Amniotic epithelial cell (primary cell): ENCODE data around the gene TMEM19.
"Not testable (repeated sequence)": the region's sequence is repeated elsewhere in the genome, so short reads cannot be mapped to it uniquely, and the experiment has no call there.

Experiments
- DNase-seq: peaks from one replicate; pipeline ENCODE4 v3.0.0-alpha.2; 2010; ENCODE audit warnings: low read depth

The TMEM19 gene

DNA sequence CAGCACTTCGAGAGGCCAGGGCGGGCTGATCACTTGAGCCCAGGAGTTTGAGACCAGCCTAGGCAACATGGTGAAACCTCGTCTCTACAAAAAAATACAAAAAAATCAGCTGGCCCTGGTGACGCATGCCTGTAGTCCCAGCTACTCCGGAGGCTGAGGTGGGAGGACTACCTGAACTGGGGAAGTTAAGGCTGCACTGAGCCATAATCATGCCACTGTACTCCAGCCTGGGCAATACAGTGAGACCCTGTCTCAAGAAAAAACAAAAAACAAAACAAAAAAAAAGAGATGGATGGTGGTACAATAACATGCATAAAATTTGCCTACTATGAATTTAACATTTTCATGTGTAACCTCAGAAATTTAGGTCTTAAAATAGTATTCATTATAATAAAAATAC is 19.6 kb upstream of the TMEM19 start:
- no peak for DNase-seq

DNA sequence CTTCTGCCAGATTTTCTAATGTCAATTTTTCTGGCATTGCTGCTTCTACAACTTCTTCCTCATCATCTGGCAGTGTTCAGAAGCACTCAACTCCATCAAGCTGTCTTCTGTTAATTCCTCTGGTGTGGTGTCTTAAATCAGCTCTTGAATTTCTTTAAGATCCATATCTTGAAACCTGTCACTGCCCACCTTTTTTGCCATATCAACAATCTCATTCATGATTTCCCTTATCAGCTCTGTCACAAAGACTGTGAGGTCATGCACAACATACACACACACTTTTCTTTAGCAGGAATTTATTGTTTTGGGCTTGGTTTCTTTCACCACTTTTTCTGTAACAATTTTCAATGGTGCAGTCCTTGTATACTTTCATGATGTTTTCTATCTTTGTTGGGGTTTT is 14.6 kb upstream of the TMEM19 start:
- no peak for DNase-seq

DNA sequence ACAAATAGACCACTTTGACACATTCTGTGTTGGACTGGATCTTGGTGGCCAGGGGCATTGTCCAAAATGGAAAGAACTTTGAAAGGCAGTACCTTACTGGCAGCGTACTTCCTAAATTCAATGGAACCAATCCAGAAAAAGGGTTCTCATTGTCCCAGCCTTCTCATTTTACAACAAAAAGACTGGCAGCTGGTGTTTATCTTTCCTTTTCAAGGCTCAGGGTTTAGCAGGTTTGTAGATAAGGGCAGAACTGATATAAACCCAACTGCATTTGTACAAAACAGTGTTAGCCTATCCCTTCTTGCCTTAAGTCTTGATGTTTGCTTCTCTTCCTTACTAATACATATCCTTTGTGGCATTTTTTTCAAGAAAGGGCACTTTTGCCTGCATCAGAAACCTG is 14.1 kb upstream of the TMEM19 start:
- no peak for DNase-seq

DNA sequence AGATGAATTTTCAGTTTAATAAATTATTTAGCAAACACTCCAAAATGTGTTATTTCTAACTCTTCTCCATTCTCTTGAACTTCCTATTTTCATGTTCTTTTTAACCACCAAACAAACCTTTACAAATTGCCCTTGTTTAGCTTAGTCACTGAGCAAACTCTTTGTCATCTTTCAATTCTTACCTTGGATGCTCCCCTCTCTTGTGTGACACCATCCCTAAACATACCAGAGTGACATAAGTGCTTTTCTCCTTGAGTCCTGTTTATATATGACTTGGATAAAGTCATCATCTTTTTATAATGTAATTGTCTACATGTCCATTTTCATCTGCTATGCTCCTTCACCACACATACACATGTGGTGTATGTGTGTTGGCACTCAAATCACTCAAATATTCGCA is 3.4 kb upstream of the TMEM19 start:
- no peak for DNase-seq

DNA sequence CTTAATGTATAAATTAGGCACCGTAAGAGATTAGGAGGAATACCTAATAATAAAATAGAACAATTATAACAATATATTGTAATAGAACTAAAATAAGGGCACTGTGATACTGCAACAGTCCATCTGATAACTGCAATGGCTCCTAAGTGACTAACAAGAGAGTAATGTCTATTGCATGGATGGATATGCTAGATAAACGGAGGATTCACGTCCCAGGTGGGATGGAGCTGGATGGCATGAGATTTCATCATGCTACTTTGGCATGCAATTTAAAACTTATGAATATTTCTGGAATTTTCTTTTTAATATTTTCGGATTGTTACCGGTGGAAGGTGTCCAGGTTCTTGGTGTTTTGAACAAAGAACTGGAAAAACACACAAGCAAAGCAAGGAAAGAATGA is 2.2 kb upstream of the TMEM19 start:
- DNase-seq, result no peak

DNA sequence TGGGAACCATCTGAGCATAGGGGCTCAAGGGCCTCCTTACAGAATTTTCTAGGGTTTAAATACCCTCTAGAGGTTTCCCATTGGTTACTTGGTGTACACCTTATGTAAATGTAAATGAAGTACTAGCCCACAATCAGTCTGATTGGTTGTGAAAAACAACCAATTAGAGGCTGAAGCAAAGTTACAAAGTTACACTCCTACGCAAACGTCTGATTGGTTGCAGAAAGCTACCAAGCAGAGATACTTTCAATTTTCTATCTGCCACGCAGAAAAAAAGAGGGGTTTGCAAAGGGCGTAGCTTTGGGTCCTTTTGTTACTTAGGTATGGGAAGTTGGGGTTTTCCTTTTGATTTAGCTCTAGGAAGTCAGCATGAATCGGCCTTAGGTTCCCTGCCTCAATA is 1.8 kb upstream of the TMEM19 start:
- DNase-seq, result peak; percentile 16

DNA sequence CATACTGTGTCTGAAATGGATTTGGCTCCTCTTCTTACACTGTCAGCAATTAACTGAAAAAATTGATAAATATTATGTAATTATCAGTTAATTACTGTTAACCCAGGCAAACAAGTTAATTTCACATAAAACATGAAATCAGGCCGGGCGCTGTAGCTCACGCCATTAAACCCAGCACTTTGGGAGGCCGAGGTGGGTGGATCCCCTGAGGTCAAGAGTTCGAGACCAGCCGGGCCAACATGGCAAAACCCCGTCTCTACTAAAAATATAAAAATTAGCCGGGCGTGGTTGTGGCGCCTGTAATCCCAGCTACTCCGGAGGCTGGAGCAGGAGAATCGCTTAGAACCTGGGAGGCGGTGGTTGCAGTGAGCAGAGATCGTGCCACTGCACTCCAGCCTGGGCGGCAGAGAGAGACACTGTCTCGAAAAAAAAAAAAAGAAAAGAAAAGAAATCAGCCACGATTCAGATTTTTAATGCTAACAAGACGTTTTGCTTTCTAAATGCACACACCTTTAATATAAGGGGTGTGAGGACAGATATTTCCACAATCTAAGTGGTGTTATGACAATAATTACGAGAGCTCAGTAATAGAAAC is 473 bp upstream of the TMEM19 start:
- DNase-seq, result no peak

DNA sequence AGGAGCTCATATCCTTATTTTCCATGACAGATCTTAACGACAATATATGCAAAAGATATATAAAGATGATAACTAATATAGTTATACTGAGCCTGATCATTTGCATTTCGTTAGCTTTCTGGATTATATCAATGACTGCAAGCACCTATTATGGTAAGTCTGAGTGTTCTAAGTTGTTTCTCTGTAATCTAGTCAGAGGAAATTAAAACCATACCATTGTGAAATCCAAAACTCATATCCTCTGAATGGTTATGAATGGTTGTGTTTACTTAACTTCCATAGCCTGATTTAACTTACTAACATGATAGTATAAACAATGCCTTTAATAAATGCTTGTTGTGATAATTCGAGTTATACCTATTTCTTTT is 760 bp downstream of the TMEM19 start:
- DNase-seq, result peak; percentile 56

DNA sequence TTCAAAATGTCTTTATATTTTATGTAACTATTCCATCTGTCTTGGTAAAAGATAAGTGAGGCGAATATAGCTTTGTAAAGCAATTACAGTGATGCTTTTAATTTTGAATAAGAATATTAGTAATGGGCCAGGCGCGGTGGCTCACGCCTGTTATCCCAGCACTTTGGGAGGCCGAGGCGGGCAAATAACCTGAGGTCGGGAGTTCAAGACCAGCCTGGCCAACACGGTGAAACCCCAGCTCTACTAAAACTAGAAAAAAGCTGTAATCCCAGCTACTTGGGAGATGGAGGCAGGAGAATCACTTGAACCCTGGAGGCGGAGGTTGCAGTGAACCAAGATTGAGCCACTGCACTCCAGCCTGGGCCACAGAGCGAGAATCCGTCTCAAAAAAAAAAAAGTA is 1.3 kb downstream of the TMEM19 start:
- DNase-seq, result not testable (repeated sequence)

DNA sequence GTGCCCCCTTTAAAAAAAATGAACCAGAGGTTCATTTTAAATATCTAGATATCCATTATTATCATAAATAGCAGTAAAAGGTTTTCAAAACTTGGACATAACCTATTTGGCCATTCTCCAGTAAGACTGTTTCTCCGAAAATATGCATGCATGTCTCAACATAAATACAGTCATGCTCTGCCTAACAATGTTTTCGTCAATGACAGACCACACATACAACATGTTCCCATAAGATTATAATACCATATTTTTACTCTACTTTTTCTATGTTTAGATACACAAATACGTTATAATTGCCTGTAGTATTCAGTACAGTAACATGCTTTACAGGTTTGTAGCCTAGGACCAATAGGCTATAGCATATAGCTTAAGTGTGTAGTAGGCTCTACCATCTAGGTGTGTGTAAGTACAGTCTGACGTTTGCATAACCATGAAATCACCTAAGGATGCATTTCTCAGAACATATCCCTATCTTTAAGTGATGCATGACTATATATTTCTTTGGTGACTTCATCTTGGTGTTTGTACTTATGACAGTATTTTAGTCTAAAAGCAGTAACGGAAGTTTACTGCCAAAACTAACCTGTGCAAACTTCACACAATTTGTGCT is 3.2 kb downstream of the TMEM19 start:
- no peak for DNase-seq

DNA sequence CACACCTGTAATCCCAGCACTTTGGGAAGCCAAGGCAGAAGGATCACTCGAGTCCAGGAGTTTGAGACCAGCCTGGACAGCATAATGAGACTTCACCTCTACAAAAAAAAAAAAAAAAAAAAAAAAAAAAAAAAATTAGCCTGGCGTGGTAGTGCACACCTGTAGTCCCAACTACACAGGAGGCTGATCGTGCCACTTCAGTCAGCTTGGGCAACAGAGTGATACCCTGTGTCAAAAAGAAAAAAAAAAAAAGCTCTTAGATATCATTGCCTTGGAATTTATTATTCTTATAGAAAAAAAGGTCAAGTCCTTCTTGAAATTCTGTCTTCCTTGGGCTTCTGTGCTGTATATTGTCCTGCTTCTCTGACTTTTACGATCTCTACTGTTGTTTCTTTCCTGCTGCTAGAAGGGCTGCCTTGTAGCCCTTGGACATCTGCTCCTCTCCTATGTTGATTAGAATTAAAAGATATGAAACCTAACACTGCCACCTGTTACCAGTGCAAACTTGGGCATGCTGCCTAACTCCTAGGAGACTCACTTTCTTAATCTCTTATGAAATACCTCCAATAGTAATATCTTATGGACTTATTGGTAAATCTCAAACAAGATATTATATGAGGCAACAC is 5.7 kb downstream of the TMEM19 start:
- no peak for DNase-seq

DNA sequence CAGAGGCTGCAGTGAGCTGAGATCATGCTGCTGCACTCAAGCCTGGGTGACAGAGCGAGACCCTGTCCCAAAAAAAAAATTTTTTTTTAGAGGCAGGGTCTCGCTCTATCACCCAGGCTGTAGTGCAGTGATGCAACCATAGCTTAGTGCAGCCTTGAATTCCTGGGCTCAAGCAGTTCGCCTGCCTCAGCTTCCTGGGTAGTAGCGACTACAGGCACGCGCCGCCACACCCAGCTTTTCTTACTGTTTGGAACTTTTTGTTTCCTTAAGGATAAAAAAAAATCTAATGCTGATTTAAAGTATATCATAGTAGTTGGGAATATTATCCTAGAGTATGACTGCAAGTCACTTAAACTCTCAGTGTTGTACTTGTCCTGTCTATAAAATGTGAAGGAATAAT is 7.2 kb downstream of the TMEM19 start:
- DNase-seq, result no peak

DNA sequence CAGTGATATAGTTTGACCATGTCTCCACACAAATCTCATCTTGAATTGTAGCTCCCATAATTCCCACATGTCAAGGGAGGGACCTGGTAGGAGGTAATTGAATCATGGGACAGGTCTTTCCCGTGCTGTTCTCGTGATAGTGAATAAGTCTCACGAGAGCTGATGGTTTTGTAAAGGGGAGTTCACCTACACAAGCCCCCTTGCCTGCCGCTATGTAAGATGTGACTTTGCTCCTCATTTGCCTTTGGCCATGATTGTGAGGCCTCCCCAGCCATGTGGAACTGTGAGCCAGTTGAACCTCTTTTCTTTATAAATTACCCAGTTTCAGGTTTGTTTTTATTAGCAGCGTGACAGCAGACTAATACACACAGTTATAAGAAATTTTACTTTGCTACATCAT is 7.8 kb downstream of the TMEM19 start:
- not testable (repeated sequence) for DNase-seq

DNA sequence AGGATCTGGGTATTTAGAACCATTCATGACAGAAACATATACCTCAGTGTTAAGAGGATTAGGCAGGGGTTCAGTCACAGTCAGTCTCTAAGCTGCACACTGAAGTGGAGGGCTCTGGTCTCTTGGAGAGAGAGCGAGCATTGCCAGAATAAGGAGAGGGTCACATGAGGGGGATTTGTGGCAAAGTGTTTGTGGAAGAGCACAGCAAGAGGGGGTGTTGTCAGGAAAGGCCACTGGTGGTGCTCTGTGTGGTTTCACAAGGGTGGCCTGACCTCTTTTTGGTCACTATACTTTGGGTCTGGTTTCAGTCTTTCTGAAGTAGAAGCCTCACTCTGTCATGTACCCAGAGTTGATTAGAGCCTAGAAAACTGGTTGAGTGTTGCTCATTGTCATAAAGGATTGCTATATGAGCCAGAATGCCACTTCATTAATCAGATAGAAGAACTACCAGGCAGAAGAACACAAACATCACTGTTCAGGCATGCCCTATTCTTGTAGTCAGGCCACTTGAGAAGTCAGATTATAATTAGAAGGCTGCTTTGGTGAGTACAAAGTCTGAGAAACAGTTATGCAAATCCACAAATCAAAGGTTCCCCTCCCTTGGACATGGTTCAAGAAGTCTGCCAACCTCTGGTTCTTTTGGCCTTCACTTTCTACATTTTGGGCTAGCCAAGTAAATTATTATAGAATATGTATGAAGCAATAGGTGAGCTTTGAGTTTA is 8.4 kb downstream of the TMEM19 start:
- DNase-seq, result no peak

DNA sequence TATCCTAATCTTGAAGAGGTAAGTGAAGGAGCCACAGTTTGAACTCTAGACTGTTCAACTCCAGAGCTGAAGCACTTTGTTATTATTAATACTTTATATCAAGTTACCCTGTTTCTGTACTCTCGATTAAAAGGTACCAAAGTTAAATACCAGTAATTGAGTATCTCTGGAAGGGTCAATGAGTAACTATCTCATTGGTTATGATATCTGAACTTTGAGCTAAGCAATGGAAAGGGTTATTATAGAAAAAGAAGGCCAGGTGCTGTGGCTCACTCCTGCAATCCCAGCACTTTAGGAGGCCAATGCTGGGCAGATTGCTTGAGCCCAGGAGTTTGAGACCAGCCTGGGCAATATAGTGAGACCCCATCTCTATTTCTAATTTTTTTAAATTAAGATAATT is 9.9 kb downstream of the TMEM19 start:
- no peak for DNase-seq

DNA sequence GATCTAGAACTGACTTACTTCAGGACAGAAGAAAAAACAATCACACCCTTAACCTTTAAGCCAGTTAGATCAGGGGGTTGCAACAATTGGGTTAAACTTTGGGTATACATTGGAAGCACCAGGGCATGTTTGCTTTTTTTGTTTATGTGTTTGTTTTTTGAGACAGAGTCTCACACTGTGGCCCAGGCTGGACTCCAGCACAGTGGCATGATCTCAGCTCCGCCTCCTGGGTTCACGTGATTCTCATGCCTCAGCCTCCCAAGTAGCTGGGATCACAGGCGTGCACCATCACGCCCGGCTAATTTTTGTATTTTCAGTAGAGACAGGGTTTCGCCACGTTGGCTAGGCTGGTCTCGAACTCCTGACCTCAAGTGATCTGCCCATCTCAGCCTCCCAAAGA is 16.3 kb downstream of the TMEM19 start:
- not testable (repeated sequence) for DNase-seq

DNA sequence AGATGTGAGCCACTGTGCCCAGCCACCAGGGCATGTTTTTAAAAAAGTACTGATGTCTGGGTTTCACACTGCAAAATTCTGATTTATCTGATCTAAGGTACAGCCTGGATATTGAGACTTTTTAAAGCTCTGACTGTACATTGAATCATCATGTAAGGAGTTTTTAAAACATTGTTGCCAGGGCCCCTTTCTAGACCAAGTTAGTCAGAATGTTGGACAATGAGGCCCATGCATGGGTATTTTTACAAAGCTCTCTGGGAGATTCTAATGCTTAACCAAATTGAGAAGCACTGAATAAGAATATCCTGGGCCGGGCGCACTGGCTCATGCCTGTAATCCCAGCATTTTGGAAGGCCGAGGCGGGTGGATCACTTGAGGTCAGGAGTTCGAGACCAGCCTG is 16.7 kb downstream of the TMEM19 start:
- no peak for DNase-seq

DNA sequence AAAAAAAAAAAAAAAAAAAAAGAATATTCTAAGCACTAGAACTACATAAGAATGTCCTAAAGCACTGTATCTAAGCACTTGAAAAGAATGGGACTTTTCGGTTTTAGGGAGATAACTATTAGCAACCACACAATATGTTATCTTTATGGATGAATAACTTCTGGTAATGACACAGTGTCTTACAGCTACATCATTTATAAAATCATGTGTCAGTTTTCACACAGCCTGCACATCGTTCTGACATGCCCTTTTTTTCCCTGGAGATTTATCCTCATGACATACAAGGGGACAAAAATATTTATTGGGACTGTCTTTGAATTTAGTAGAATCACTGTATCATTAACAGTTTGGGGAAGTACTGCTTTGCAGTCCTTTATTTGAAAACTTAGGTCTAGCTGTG is 17.3 kb downstream of the TMEM19 start:
- no peak for DNase-seq

DNA sequence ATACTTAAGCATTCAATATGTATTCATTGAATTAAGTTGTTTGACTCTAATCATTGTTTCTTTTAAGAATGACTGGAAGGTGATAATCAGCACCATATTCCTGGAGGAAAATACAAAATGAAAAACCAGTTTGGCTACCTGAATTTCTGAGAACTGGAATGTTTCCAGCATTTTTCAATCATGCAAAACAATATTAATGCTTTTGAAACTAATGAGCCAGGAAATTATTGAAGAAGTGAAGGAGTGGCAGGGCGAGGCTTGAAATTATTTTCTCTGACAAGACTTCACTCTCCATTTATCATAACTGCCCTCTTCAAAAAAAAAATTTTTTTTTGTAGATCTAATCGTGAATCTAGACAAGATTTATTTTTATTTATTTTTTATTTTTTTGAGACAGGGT is 19.0 kb downstream of the TMEM19 start:
- DNase-seq, result no peak

DNA sequence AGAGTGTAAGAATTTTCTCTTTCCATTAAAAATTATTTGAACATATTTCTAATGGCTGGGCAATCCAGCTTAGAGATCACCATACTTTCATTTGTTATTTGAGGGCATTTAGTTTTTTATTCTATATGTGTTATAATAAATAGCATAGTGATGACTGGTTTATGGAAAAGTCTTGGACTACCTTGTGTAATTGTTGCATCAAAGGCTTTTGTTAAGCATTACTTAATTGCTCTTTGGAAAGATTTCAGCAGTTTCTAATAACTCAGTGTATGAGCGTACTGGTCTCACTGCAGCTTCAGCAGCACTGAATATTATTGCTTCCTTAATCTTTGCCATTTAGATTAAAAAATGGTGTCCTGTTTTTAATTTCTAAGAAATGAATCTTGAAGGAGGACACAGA is 22.8 kb downstream of the TMEM19 start:
- DNase-seq, result peak; percentile 80

DNA sequence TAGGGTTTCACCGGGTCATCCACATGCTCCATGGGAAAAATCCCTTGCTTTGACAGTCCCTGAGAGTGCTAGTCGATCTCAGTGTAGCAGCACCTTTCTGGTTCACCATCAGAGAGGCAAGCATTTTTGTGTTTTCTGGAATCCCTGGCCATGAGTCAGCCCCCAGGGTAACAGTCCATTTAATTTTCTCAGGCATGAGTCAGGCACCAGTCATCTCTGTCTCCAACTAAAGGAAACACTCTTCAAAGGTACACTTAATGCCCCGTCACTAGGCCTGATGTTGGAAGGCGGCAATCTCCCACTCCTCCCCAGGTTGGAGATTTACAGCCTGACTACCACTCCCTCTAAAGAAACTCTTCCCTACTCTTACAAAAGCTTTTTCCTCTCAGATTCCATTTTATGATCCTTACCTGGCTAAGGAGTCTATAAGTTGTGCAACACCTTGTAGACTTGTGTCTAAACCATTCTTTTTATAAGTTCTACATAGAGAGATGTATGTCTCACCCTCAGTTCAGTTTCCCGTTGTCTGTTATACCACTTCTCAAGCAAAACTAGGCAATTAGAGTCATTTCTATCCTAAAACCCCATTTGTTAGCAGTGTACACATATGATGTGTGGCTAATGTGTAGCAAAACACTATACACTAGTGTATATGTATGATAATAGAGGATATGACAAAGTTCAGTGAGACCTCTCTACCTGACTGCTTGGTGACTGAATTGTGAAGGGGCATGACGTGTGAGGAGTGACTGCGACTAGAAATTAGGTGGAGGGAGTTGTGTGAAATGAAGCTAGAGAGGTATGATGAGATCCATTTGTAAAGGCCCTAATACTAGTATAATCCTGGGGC is 24.6 kb downstream of the TMEM19 start:
- DNase-seq, result peak; percentile 91

DNA sequence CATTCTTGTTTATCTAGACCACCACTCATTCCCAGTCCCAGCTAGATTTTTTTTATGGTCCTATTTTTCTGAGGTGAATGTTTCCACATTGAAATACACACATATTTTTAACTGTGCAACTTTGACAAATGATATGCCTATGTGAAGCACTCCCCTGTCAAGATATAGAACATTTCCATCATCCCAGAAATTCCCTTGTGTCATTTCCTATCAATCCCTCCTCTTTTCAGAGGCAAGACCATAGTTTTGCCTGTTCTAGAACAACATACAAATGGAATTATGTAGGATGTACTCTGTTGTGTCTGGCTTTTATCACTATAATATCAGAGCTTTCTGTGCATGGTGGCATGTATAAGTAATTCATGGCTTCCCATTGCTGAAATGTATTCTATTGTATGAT is 32.7 kb downstream of the TMEM19 start:
- DNase-seq, result peak; percentile 58
